Stimulated activated CD4-positive, alpha-beta T cell treated with anti-CD3 and anti-CD28 coated beads, TNF-alpha, amount 100 ng/mL, for 1 hour (primary cell): ENCODE measurements around the gene PHC2.
"Not testable (repeated sequence)": the region's sequence is repeated elsewhere in the genome, so short reads cannot be mapped to it uniquely, and the experiment has no call there.

Experiments
- DNase-seq, 3 donors: peaks; one replicate each; pipeline ENCODE4 v3.0.0-alpha.2; 2020; ENCODE audit warnings: low read depth in 3 of 3, low spot score in 1 of 3

Gene PHC2

DNA sequence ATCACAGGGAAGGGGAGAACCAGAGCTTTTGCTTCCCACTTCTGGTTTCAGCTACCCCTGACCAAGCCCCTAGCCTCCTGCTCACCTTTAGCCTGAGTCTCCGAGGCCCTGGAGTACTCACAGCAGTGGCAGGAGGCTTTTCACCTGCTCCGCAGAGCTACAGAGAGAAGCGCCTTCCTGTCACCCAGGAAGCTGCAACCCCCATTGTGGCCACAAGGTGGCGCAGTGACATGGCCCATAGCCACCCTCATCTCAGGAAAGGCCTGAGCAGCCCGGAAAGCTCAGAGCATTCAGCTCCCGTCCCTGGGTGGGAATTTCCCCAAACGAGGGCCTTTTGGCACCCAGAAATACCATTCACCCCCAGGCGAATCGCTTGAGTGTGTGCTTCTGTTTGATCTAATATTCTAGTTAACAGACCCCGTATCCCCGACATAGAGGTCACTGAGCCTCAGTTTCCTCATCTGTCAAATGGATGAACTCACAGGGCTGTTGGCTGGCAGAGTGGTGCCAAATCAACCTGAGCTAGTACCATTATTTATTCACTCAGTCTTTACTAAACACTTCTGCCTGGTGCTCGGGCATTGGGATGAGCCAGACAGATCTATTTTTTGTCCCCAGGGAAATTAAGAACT, 135.3 kb downstream of the PHC2 start:
- DNase-seq, result peak; percentile 70 to 88 (median 82)

DNA sequence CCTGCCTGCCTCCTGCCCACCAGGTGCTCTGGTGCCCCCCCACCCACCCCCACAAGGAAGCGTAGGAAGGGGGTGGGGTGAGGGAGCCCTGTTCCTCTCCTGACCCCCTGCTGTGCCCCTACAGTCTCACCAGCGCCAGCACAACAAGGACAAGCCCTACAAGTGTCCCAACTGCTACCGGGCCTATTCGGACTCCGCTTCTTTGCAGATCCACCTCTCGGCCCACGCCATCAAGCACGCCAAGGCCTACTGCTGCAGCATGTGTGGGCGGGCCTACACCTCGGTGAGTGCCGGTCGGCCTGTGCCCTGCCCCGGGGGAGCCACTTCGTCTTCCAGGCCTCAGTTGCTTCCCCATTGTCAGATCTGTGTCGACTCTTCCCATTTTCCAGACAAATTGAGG, 135.9 kb downstream of the PHC2 start:
- DNase-seq, result no peak

DNA sequence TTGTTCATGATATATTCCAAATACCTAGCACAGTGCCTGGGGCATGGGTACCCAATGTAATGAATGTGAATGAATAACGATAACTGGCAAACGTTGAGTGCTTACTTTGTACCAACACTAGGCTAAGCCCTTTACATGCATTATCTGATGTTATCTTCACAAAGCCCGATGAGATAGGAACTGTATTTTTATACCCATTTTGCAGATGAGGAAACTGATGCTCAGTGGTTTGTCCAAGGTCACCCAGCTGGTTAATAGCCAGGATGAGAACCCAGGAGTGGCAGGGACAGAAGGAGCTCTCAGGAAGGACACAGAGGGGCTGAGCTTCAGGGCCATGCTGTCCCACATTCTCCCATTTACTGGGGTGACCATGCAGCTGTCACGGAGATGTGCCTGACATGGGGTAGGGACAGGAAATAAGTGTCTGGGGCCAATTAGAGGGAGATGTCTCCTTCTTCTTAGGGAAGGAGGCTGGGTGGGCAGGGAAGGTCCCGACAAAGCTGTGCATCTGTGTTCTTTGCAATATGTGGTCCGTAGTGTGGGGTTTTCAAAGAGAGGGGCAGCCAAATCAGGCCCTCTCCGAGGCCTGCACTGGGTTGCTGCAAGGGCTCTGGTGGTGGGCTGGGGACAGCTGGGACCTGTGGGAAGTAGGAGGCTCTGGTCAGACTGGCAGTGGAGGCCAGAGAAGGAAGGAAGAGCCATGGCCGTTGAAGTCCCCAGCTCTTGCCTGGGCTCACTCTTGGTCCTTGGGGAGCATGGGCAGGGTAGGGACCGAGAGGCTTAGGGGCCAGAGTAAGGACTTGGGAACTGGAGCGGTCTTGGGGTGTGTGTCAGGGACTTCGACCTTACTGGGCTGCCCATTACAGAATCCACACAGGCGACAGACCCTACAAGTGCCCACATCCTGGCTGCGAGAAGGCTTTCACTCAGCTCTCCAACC, 136.6 kb downstream of the PHC2 start:
- no peak for DNase-seq

DNA sequence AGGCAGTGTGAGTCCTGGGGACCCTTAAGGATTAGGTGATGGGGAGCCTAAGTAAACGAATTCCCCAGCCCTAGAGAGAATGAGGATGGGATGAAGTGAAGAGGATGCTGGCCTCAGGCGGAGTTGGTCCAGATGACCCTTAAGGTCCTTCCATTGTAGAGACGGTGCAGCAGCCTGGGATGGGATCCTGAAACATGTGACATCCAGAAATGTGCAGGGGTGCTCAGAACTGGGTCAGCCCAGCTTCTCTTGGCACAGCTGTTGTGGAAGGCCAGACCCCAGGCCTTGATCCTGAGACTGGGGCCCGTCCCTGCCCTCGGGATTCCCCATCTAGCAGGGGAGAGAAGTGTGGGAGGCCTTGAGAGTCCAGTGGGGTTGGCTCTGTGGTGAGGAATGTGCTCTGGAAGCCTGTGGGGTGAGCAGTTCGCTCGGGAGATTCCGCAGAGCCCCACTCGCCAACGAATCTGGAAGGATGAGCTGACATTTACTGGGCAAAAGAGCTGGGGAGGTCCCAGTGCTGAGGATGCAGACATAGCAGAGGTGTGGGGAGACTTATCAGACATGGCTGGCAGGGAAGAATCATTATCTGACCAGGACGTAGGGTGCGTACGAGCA, 138.1 kb downstream of the PHC2 start:
- DNase-seq, result no peak

DNA sequence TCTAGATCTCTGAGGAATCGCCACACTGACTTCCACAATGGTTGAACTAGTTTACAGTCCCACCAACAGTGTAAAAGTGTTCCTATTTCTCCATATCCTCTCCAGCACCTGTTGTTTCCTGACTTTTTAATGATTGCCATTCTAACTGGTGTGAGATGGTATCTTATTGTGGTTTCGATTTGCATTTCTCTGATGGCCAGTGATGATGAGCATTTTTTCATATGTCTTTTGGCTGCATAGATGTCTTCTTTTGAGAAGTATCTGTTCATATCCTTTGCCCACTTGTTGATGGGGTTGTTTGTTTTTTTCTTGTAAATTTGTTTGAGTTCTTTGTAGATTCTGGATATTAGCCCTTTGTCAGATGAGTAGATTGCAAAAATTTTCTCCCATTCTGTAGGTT, 140.3 kb downstream of the PHC2 start:
- DNase-seq, result not testable (repeated sequence)

DNA sequence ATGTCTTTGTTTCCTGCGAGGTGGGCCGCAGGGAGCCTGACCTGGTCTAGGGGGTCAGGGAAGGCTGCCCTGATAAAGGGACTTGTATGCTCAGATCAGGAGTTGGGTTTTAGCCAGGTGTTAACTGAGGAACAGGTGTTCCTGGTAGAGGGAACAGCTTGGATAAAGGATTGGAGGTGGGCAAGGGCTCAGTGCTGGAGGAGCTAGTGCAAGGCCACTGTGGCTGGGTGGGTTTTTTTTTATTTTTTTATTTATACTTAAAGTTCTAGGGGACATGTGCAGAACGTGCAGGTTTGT, 141.1 kb downstream of the PHC2 start:
- DNase-seq, result no peak

DNA sequence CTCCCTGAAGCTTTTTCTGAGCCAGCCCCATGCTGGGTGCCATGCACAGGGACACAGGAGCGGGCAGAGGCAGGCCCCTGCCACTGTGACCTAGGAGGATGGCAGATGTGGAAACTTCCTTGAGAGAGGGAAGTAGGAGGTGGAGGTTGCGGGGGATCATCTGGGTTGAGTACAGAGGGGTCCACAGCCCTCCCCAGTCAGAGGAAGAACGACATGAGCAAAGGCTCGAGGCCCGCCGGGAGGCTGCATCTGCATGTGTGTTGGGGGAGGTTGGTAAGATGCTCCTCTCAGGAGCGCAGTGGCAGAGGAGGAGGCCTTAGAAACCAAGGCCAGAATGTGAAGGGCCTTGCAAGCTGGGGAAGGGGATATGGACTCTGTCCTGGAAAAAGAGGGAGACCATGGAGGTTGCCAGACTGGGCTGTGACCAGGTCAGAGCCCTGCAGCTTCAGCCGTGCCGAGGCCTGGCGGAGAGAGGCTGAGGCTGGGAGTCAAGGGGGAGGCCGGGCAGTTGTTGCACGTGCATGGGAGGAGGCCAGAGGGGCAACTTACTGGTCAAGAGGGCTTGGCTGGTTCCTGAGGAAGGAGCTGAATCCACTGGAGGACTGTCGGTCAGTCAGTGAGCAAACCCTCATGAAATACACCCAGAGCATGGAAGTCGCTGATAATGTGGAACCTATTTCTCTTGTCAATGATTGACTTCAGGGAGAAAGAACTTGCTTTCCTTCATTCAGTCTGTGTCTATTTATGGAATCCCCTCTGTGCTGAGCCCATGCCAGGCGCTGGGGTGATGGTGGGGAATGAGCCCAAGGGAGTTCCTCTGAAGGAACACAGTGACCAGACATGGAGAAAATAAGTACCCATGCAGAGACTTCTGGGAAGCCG, 141.7 kb downstream of the PHC2 start:
- DNase-seq, result no peak

DNA sequence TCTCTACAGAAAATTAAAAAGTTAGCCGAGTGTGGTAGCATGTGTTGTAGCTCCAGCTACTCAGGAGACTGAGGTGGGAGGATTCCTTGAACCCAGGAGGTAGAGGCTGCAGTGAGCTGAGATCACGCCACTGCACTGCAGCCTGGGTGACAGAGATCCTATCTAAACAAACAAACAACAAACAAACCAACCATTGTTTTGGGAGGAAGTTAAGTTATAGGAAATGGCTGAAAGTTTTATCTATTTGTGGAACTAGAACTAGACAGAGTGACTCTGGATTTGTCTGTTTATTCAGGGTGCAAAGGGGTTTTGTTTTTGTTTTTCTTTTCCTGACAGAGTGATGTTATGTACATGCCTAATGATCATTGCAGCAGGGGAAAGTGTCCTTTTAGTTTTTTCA, 143.6 kb downstream of the PHC2 start:
- no peak for DNase-seq

DNA sequence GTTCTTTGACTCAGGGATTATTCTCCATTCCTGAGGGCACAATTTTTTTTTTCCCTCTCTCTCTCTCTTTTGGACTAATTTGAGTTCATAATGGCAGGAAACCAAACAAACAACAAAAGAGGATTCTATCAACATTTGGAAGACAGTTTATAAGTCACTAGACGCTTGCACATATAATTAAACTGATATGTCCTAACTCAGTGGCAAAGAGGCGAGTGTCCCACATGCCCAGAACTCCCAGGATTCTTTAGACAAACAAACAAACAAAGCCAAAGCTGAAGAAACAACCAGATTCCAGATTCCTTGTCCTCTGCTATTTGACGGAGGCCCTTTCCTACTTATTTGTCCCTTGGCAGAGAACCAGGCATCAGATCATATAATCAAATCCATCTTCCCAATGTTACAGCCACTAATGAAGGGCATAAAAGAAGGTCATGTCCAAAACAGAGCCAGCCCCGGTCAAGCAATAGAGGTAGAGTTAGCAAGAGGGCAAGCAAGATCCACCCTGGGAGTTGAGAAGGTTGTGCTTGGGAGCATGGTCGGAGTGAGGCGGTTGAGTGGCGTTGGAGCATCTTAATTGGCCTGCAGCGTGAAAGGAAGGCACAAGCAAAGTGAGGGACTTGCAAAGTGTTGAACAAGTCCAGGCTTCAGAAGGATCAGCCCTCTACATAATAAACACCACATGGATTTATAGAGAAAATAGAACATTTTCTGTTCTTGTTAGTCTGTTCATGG, 144.3 kb downstream of the PHC2 start:
- DNase-seq, result no peak

DNA sequence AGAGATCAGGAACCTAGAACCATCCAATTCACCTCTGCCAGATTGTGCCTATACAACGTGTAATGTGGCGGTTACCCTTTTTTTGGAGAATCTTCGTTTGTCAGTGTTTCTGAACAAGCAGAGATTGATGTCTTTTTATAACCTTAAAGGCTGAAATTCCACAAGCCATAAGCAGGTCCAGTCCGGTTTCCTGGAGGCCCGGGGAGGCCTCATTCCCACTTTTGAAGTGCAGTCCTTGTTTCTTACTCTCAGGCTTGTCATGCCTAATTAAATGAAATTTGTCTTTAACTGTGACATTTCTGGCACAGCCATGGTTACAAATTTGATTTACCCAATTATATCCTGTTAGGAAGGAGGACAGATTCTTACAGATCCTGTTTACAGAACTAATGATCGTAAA, 146.8 kb downstream of the PHC2 start:
- no peak for DNase-seq

DNA sequence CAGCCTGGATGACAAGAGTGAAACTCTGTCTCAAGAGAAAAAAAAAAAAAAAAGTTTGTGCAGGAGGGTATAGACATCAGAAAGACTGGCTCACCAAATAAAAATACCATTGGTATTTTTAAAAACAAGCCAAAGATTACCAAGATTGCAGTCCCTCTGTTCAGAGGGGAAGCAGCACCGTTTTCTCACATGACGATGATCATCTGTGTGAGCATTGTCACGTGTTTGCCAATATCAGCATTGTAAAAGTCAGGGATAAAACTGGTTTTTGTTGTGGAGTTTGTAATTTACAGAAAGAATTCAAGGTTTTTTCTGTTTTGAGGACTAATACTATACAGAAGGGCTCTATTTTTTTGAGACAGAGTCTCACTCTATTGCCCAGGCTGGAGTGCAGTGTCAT, 148.1 kb downstream of the PHC2 start:
- DNase-seq, result no peak

DNA sequence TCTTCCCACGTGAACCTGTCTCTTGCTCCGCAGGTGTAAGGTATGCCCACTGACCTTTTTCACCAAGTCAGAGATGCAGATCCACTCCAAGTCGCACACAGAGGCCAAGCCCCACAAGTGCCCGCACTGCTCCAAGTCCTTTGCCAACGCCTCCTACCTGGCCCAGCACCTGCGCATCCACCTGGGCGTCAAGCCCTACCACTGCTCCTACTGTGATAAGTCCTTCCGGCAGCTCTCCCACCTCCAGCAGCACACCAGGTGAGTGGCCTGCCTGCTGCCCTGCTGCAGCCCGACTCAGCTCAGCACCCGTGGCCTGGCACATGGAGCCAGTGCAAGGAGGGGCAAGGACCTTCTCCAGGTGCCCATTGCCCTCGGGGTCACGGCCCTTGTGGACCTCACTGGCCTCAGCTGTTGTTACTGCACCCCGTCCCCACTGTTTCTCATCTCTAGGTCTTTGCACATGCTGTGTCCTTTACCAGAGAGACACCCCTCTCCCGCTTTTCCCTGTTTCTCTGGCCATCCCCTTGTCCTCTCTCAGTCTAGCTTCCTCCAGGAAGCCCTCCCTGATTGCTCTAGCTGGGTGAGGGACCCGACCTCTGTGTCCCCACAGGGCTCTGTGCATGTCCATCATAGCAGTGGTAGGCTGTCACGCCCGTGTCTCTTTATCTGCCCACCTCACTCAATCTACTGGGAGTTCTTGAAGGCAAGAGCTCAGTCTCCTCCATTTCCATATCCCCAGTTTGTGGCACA, 149.2 kb downstream of the PHC2 start:
- no peak for DNase-seq

DNA sequence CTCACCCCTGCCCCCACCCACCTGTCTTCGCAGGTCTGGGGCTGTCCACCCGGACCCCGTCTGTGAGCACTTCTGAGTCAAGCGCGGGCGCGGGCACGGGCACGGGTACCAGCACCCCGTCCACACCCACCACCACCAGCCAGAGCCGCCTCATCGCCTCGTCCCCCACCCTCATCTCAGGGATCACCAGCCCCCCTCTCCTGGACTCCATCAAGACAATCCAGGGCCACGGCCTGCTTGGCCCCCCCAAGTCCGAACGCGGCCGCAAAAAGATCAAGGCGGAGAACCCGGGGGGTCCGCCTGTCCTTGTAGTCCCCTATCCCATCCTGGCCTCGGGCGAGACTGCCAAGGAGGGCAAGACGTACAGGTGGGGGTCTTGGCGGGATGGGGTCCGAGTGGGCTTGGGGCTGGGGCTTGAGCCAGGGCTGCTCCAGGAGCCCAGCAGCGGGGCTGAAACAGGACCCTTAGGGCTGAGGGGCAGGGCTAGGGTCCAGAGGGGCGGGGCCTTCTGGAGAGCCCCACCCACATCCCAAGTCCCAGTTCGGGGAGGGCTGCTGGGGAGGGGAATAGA, 150.7 kb downstream of the PHC2 start:
- no peak for DNase-seq

DNA sequence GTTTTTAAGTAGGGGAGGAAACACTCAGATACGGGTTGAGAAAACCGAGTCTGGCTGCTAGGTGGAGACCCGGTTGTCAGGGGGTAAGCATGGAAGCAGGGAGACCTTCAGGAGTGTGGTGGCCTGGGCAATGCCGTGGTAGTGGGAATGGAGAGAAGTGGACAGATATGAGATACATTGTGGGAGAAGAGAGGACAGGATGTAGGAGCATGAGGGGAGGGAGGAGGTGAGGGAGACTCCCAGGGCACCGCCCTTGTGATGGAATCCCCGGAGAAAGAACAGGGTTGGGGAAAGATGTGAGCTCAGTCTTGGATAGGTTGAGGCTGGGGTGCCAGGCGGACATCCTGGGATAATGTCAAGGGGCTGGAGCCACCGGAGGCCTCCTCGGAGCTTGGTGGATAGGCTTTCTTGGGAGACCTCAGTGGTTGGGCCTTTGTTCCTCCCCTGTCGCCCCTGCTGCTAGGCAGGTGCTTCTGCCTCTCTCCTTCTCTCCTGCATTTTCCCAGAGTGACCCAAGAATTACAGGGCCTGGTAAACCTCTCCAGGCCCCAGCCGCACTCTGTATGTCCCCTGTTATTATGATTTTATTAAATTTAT, 153.3 kb downstream of the PHC2 start:
- no peak for DNase-seq

DNA sequence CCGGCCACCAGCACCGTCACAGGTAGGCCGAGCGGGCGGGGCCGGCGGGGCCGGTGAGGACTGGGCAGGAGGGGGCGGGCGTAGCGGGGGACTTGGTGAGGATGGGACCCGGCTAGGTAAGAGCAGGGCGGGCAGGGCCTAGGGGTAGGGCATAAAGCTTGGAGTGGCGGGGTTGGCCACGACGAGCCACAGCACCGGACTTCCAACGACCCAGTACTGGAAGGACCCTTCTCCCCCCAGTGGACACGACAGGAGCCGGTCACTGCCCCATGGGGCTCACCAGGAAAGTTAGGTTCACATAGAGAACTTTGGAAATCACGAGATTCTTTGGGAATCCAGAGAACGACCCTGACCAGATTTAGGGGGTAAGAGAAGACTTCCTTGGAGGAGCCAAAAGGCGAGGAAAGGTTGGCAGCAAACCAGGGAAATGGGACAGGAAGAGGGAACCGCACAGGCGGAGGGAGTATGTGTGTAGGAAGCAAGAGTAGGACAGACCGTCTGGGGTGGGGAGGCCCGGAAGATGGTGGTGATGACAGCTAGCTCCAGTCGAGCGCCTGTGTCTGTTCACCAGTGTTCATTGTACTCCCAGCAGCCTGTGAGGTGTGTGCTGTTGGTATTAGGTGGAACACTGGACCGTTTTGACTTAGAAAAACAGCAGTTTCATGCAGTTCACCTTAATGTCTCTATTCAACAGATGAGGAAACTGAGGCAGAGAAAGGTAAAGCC, 154.2 kb downstream of the PHC2 start:
- DNase-seq, result no peak

DNA sequence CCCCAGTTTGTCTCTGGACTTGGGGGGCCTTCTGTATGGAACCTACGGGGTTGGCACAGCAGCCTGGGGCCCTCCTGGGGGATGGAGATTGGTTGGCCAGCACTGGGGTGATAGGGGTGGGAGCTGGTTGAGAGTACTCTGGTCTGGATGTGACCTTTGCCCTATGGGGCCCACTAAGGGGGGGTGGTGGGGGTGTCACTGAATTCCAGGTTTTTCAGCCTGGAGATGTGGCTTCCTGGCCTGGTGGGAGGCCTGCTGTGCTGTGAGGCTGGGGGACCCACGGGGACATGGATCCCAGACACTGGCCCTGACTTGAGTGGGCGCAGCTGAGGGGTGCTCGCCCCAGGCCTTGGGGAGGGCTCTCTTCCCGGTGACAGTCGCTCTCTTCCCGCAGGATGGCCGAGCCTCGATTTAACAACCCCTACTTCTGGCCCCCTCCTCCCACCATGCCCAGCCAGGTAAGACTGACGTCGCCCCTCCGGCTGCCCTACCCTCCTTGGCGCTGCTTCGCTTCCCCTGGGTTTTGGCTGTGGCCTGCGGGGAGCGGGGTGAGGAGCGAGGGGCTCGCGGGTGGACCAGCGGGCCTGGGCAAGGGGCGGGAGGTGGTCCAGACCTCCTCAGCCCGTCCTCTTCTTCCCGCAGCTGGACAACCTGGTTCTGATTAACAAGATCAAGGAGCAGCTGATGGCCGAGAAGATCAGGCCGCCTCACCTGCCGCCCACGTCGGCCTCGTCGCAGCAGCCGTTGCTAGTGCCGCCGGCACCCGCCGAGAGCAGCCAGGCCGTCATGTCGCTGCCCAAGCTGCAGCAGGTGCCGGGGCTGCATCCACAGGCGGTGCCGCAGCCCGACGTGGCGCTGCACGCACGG, 155.0 kb downstream of the PHC2 start:
- no peak for DNase-seq

DNA sequence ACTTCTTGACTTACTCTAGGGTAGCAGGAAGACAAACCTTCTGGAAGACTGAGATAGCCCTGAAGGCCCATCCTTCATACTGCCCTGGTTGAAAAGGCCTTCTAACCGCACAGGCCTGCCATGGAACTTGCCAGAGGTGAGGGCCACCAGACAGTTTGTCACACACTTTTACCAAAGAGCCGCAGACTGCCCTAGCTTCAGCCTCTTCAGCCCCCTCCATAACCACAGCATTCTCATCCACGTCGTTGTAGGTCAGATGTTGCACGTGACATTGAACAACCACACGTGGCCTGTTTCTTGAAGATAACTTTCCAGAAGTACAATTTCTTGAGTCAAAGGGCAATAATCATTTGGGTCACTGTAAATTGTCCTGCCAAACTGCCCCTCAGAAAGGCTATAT, 155.7 kb downstream of the PHC2 start:
- no peak for DNase-seq

DNA sequence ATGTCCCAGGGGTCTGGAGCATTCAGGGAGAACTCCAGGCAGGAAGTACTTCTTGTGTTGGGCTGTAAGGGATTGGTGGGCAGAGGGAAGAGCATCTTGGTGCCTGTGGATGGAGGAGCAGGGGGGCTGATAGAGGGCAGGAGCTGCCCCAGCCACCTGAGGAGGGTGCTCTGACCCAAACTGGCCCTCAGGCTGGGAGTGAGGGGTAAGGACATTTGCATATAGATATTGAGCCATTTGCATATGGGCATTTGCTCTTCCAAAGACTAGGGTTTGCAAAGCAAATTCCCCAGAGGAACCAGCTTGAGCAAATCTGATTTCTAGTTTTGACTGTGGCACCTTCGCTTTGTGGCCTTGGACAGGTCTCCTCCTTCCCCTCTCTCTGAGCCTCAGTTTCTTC, 156.4 kb downstream of the PHC2 start:
- DNase-seq, result no peak
